Mesothelial cell of epicardium (in vitro differentiated cells): Measurements from ENCODE around the gene PALD1. TPM values are rescaled to one million over a fixed set of nuclear protein-coding genes. Genes with fewer than 3 reads are reported as not detected.
A peak's percentile ranks its signal among the peaks of the same experiment; 100 is the strongest.

Source experiments
- DNase-seq, 2 experiments: peaks; one replicate each; pipeline ENCODE4 v3.0.0; 2021; ENCODE audit warnings: low spot score in 2 of 2; ENCODE audit not compliant: unreplicated experiment in 2 of 2
- H3K27ac Mint-ChIP-seq: 2 replicates; pipeline ENCODE4 v1.8.0; 2021; ENCODE audit warnings: mixed read lengths
- H3K27me3 Mint-ChIP-seq: 2 replicates; pipeline ENCODE4 v1.8.0; 2021; ENCODE audit warnings: low read depth, mixed read lengths
- H3K36me3 Mint-ChIP-seq: 2 replicates; pipeline ENCODE4 v1.8.0; 2021; ENCODE audit warnings: mixed read lengths
- H3K4me1 Mint-ChIP-seq: 2 replicates; pipeline ENCODE4 v1.8.0; 2021; ENCODE audit warnings: mixed read lengths
- H3K4me3 Mint-ChIP-seq: 2 replicates; pipeline ENCODE4 v1.8.0; 2021; ENCODE audit warnings: mild to moderate bottlenecking, moderate library complexity, mixed read lengths
- H3K9me3 Mint-ChIP-seq: 2 replicates; pipeline ENCODE4 v1.8.0; 2021; ENCODE audit warnings: mixed read lengths
- CTCF ChIP-seq: fragments of 200-600 bp; sonication (generic); IDR thresholded peaks from one replicate; pipeline ENCODE4 v1.5.0; 2021; ENCODE audit warnings: antibody characterized with exemption; ENCODE audit not compliant: unreplicated experiment
- total RNA-seq: library from RNA; stranded (reverse); gene quantifications from 3 replicates; pipeline ENCODE4 v1.2.1, GENCODE V29; 2021

Gene PALD1
- total RNA-seq, 1 donor from 2014 or later: 4.9 TPM

GRCh38 chr10:70551466-70551865 lies 72.9 kb downstream of the PALD1 start:
- Mint-ChIP-seq H3K36me3 (no peaks in the 10 kb centered on the region), H3K27me3 (no peaks in the 10 kb centered on the region), H3K27ac (peak overlapping the region; percentile 82), H3K9me3 (no peaks in the 10 kb centered on the region), H3K4me3 (no peak overlapping the region), H3K4me1 (peaks cover 18% of the 10 kb centered on the region)
- no peak for TF ChIP-seq CTCF
- DNase-seq: no peak

- Mint-ChIP-seq H3K36me3 (no peaks in the 10 kb centered on the region), H3K27ac (peak overlapping the region; percentile 82), H3K4me3 (no peak overlapping the region), H3K9me3 (no peaks in the 10 kb centered on the region), H3K4me1 (peaks cover 18% of the 10 kb centered on the region), H3K27me3 (no peaks in the 10 kb centered on the region)
- TF ChIP-seq CTCF: no peak
- no peak for DNase-seq
These were observed 73.4 kb downstream of the PALD1 start for GRCh38 chr10:70551971-70552422.

GRCh38 chr10:70552586-70552985 lies 74.0 kb downstream of the PALD1 start:
- Mint-ChIP-seq H3K27me3 (no peaks in the 10 kb centered on the region), H3K36me3 (no peaks in the 10 kb centered on the region), H3K4me1 (peaks cover 18% of the 10 kb centered on the region), H3K27ac (peak overlapping the region; percentile 82), H3K9me3 (no peaks in the 10 kb centered on the region), H3K4me3 (no peak overlapping the region)
- TF ChIP-seq CTCF: no peak
- no peak for DNase-seq

- Mint-ChIP-seq H3K36me3 (no peaks in the 10 kb centered on the region), H3K27ac (no peak overlapping the region)
- no peak for TF ChIP-seq CTCF
These were observed 76.8 kb downstream of the PALD1 start for GRCh38 chr10:70555371-70555770.

GRCh38 chr10:70557086-70557845 lies 78.7 kb downstream of the PALD1 start:
- Mint-ChIP-seq H3K4me1 (peaks cover 43% of the 10 kb centered on the region), H3K27ac (no peak overlapping the region), H3K27me3 (no peaks in the 10 kb centered on the region), H3K4me3 (no peak overlapping the region), H3K9me3 (no peaks in the 10 kb centered on the region), H3K36me3 (no peaks in the 10 kb centered on the region)
- TF ChIP-seq CTCF: no peak
- no peak for DNase-seq

More at GRCh38 chr10:70555371-70555770, 76.8 kb downstream of the PALD1 start:
- H3K27me3 Mint-ChIP-seq: no peaks in the 10 kb centered on the region
- H3K4me3 Mint-ChIP-seq: no peak overlapping the region
- DNase-seq: no peak
- no peaks in the 10 kb centered on the region for H3K9me3 Mint-ChIP-seq
- H3K4me1 Mint-ChIP-seq: peaks cover 38% of the 10 kb centered on the region

- Mint-ChIP-seq H3K4me3 (no peak overlapping the region), H3K27ac (no peak overlapping the region), H3K4me1 (peaks cover 39% of the 10 kb centered on the region), H3K27me3 (no peaks in the 10 kb centered on the region), H3K36me3 (no peaks in the 10 kb centered on the region), H3K9me3 (no peaks in the 10 kb centered on the region)
- TF ChIP-seq CTCF: no peak
- DNase-seq: no peak
These were observed 79.3 kb downstream of the PALD1 start for GRCh38 chr10:70557876-70558275.
